Esophagus (tissue), 2 donors: Measurements from ENCODE around the gene TMEM39A. TPM values are rescaled to one million over a fixed set of nuclear protein-coding genes. Genes with fewer than 3 reads are reported as not detected.
A peak's percentile ranks its signal among the peaks of the same experiment; 100 is the strongest.

Experiments
- H3K27ac ChIP-seq, 2 donors: one replicate each; pipeline ENCODE4 v1.5.1; 2013; ENCODE audit warnings: low read depth in 2 of 2, mild to moderate bottlenecking in 2 of 2, inconsistent platforms in 1 of 2, low read length in 1 of 2, moderate library complexity in 1 of 2
- H3K27me3 ChIP-seq, 2 donors: one replicate each; pipeline ENCODE4 v1.6.1; 2013; ENCODE audit warnings: low read length in 2 of 2, control low read depth in 1 of 2, mild to moderate bottlenecking in 1 of 2; ENCODE audit not compliant: insufficient read depth in 2 of 2, control insufficient read depth in 1 of 2
- H3K36me3 ChIP-seq, 2 donors: one replicate each; pipeline ENCODE4 v1.6.1; 2013; ENCODE audit warnings: low read length in 1 of 2; ENCODE audit not compliant: control insufficient read depth in 2 of 2, insufficient read depth in 2 of 2
- H3K4me1 ChIP-seq, 2 donors: one replicate each; pipeline ENCODE4 v1.6.1; 2013; ENCODE audit warnings: low read length in 1 of 2; ENCODE audit not compliant: control insufficient read depth in 2 of 2, insufficient read depth in 2 of 2
- H3K4me3 ChIP-seq, 2 donors: one replicate each; pipeline ENCODE4 v1.5.1; 2013; ENCODE audit warnings: low read length in 2 of 2, mild to moderate bottlenecking in 2 of 2, low read depth in 1 of 2, moderate library complexity in 1 of 2
- H3K9me3 ChIP-seq, 2 donors: one replicate each; pipeline ENCODE4 v1.6.1; 2013; ENCODE audit warnings: mild to moderate bottlenecking in 2 of 2, low read depth in 1 of 2, low read length in 1 of 2, moderate library complexity in 1 of 2; ENCODE audit not compliant: control insufficient read depth in 2 of 2, insufficient read depth in 1 of 2
- WGBS, 2 donors: extraction: QIAGEN DNeasy Blood & Tissue Kit; methylation state at CpG; one replicate each; pipeline ENCODE4 v1.1.7; 2013; 5-methylcytosine and 5-hydroxymethylcytosine counted together
- polyA plus RNA-seq, 2 donors: library from polyadenylated mRNA; stranded (reverse); fragments of 200-250 nt; gene quantifications; one replicate each; pipeline ENCODE4 v1.2.3, GENCODE V29; 2013
- donor health status: healthy with polysubstance abuse.
- donor health status: Bipolar disorder and iron deficiency.

Gene TMEM39A
- polyA plus RNA-seq, 2 donors, result 4.4 to 6.2 TPM

- Histone ChIP-seq H3K9me3 (no peaks in the 10 kb centered on the region), H3K4me1 (peaks cover 0 to 3% of the 10 kb centered on the region in 2 donors), H3K27me3 (no peaks in the 10 kb centered on the region), H3K36me3 (peaks cover 2 to 6% of the 10 kb centered on the region in 2 donors), H3K27ac (peak overlapping the region in 1 of 2 donors; percentile 74), H3K4me3 (peak overlapping the region in 1 of 2 donors; percentile 82)
- 84 to 85% methylated on average over 2 of the region's 2 CpGs for WGBS, 2 donors
Measured at GRCh38 chr3:119468041-119468440, 4.6 kb upstream of the TMEM39A start.

DNA sequence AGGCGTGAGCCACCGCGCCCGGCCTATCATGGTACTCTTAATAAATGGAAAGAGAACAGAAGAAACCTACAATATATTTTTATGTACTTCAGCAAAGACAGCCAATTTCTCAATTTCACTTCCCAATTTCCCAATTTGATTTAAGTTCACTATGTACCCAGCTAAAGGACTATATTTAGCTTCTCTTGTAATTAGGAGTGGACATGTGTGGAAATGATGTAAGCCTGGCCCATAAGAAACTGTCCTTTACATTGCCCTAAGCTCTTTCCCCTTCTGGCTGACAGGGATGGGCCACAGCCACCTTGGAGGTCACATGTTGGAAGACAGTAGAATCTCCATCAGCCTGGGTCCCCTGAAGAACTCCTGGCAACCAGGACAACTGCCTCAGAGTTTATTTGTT lies 6.2 kb downstream of the TMEM39A start:
- H3K27me3 ChIP-seq, result no peaks in the 10 kb centered on the region
- H3K4me1 ChIP-seq, result peaks cover 0 to 2% of the 10 kb centered on the region in 2 donors
- 94 to 95% methylated on average over 4 of the region's 4 CpGs for WGBS, 2 donors
- H3K27ac ChIP-seq, result no peak overlapping the region
- no peak overlapping the region for H3K4me3 ChIP-seq
- H3K9me3 ChIP-seq, result no peaks in the 10 kb centered on the region
- H3K36me3 ChIP-seq, result peaks cover 11 to 16% of the 10 kb centered on the region in 2 donors

DNA sequence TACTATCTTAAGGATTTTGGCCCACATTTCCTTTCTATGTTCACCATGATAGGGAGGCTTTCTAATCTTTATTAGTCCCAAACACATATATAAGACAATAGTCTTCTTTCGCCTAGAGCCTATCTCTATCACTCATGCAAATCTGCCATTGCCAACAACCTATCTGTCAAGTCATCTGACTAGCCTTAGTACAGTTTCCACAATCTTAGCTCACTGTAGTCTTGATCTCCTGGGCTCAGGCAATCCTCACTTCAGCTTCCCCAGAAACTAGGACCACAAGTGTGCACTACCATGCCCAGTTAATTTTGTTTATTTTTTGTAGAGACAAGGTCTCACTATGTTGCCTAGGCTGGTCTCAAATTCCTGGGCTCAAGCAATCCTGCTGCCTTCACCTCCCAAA lies 6.9 kb downstream of the TMEM39A start:
- Histone ChIP-seq H3K27ac (no peak overlapping the region), H3K27me3 (no peaks in the 10 kb centered on the region), H3K9me3 (no peaks in the 10 kb centered on the region), H3K4me3 (no peak overlapping the region), H3K36me3 (peaks cover 11 to 16% of the 10 kb centered on the region in 2 donors), H3K4me1 (no peaks in the 10 kb centered on the region)
- 83 to 94% methylated on average over 1 of the region's 1 CpG for WGBS, 2 donors

GRCh38 chr3:119453822-119454221 lies 9.6 kb downstream of the TMEM39A start:
- H3K4me3 ChIP-seq, result no peak overlapping the region
- 75 to 92% methylated on average over 1 of the region's 1 CpG for WGBS, 2 donors
- no peaks in the 10 kb centered on the region for H3K9me3 ChIP-seq
- H3K27me3 ChIP-seq, result no peaks in the 10 kb centered on the region
- no peak overlapping the region for H3K27ac ChIP-seq
- peaks cover 14 to 22% of the 10 kb centered on the region in 2 donors for H3K36me3 ChIP-seq
- no peaks in the 10 kb centered on the region for H3K4me1 ChIP-seq

- no peak overlapping the region for H3K4me3 ChIP-seq
- no peaks in the 10 kb centered on the region for H3K4me1 ChIP-seq
- peaks cover 6 to 10% of the 10 kb centered on the region in 2 donors for H3K36me3 ChIP-seq
- no peaks in the 10 kb centered on the region for H3K9me3 ChIP-seq
- WGBS, 2 donors, result 95 to 97% methylated on average over 2 of the region's 2 CpGs
- H3K27ac ChIP-seq, result no peak overlapping the region
- H3K27me3 ChIP-seq, result no peaks in the 10 kb centered on the region
Measured at GRCh38 chr3:119444590-119444989, 18.8 kb downstream of the TMEM39A start.

DNA sequence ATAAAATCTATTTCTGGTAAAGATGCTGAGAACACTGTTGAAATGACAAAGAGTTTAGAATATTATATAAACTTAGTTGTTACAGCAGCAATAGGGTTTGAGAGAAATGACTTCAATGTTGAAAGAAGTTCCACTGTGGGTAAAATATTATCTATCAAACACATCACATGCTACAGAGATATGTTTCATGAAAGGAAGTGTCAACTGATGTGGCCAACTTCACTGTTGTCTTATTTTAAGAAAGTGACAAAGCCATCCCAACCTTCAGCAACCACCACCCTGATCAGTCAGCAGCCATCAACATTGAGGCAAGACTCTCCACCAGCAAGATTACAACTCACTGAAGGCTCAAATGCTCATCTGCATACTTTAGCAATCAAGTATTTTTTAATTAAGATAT lies 20.2 kb downstream of the TMEM39A start:
- Histone ChIP-seq H3K27me3 (no peaks in the 10 kb centered on the region), H3K36me3 (peaks cover 6 to 10% of the 10 kb centered on the region in 2 donors)

DNA sequence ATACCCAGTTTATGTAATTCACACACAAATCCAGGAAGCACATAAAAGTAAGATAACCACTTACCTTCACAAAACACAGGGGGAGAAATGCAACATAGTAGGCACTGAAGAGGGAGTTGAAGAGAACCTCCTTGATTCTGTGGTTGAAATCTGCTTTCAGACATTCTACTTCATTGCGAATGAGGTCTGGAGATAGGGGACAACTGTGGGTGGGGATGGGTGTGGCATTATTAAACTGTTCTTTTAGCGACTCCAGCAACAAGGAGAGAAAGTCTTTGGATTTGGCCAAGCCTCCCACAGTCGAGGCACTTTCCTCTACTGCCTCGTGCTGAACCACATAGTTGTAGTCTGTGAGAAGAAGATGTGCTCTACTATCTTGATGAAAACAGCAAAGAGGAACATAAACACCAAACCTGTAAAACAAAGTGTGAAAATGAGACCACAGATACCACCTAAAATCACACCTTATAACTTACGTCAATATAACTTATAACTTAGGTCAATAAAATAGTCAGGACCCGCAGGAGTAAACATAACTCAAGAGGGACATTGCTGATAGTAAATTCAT lies 25.6 kb downstream of the TMEM39A start:
- Histone ChIP-seq H3K27ac (no peak overlapping the region), H3K9me3 (no peaks in the 10 kb centered on the region), H3K27me3 (no peaks in the 10 kb centered on the region), H3K36me3 (peaks cover 17% of the 10 kb centered on the region in 2 donors), H3K4me3 (no peak overlapping the region), H3K4me1 (no peaks in the 10 kb centered on the region)
- WGBS, 2 donors, result 89 to 90% methylated on average over 6 of the region's 6 CpGs

More for the DNA sequence above, 20.2 kb downstream of the TMEM39A start:
- Histone ChIP-seq H3K4me3 (no peak overlapping the region), H3K4me1 (no peaks in the 10 kb centered on the region), H3K27ac (no peak overlapping the region), H3K9me3 (no peaks in the 10 kb centered on the region)

DNA sequence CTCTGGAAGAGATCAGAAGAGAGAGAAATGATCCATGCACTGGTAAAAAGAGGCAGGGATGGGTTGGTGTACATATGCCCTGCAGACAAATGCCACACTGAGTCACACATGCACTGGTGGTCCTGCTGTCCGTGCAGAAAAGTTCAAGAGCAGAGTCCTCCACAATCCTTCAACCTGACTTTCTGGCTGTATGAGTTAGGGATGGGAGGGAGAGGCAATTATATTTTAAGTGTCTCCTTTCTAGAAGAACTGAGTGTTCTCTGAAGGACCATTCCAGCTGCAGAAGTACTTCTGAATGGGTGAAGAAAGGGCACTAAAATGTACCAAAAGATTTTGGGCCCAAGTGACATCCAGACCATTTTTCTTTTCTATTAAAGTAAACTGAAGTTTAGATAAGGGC lies 26.4 kb downstream of the TMEM39A start:
- WGBS, 2 donors, result 91 to 97% methylated on average over 1 of the region's 1 CpG
- Histone ChIP-seq H3K27ac (no peak overlapping the region), H3K27me3 (no peaks in the 10 kb centered on the region), H3K4me3 (no peak overlapping the region), H3K4me1 (no peaks in the 10 kb centered on the region), H3K9me3 (no peaks in the 10 kb centered on the region), H3K36me3 (peaks cover 17 to 18% of the 10 kb centered on the region in 2 donors)

GRCh38 chr3:119434703-119435102 lies 28.7 kb downstream of the TMEM39A start:
- Histone ChIP-seq H3K27me3 (no peaks in the 10 kb centered on the region), H3K4me1 (no peaks in the 10 kb centered on the region), H3K27ac (no peak overlapping the region), H3K9me3 (peaks cover 0 to 1% of the 10 kb centered on the region in 2 donors), H3K4me3 (no peak overlapping the region), H3K36me3 (peaks cover 21% of the 10 kb centered on the region in 2 donors)
- 97 to 98% methylated on average over 4 of the region's 4 CpGs for WGBS, 2 donors

DNA sequence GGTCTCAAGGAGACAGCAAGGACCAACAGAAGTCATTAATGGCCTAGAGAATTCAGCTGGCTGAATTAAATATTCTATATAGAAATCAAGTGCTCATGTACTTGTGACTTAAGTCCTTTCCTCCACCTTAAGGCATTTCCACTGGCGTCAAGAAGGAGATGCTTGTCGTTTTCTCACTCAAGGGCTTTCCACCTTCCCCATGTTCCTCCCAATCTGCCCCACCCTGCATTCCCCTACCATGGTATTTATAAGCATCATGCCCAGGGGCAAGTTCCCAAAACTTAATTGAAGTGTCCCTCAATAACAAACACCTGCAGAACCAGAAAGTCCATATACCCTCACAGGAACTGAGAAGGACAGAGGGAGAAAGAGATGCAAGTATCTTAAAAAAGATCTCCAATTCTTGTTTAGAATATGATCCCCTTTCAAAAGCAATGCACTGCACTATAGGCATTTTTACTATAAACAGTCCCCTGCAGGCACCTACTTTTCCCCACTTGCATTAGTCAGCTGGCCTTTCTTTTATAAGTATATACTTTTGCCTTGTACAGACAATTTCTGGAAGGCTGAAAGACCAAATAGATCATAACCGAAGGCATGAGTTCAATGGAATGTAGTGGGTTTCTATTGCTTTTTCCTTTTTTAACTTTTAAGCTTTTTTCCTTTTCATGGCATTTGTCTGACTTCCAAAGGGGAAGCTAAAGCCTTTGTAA lies 29.6 kb downstream of the TMEM39A start:
- peaks cover 21 to 22% of the 10 kb centered on the region in 2 donors for H3K36me3 ChIP-seq
- H3K27me3 ChIP-seq, result no peaks in the 10 kb centered on the region
- H3K4me1 ChIP-seq, result no peaks in the 10 kb centered on the region
- no peak overlapping the region for H3K27ac ChIP-seq
- WGBS, 2 donors, result 95 to 100% methylated on average over 3 of the region's 3 CpGs
- H3K4me3 ChIP-seq, result no peak overlapping the region
- H3K9me3 ChIP-seq, result peaks cover 0 to 2% of the 10 kb centered on the region in 2 donors
